GM18526 (cell line): ENCODE results near the gene KLF15.

Source experiments
- POLR2A ChIP-seq: IDR thresholded peaks from 3 replicates; pipeline ENCODE4 v1.6.1; 2011; ENCODE audit not compliant: insufficient read length; ENCODE audit errors: extremely low read depth

KLF15 gene

GRCh38 chr3:126314305-126314789 is 42.9 kb downstream of the KLF15 start:
- no peak for TF ChIP-seq POLR2A

GRCh38 chr3:126313580-126314304 is 43.5 kb downstream of the KLF15 start:
- no peak for TF ChIP-seq POLR2A

GRCh38 chr3:126313166-126313565 is 44.0 kb downstream of the KLF15 start:
- TF ChIP-seq POLR2A: no peak

GRCh38 chr3:126312341-126312740 is 44.9 kb downstream of the KLF15 start:
- TF ChIP-seq POLR2A: no peak

GRCh38 chr3:126311338-126311978 is 45.8 kb downstream of the KLF15 start:
- TF ChIP-seq POLR2A: no peak

GRCh38 chr3:126310816-126311215 is 46.4 kb downstream of the KLF15 start:
- no peak for TF ChIP-seq POLR2A

GRCh38 chr3:126309861-126310655 is 47.1 kb downstream of the KLF15 start:
- no peak for TF ChIP-seq POLR2A

GRCh38 chr3:126309165-126309564 is 48.0 kb downstream of the KLF15 start:
- no peak for TF ChIP-seq POLR2A

GRCh38 chr3:126308394-126309125 is 48.6 kb downstream of the KLF15 start:
- no peak for TF ChIP-seq POLR2A

GRCh38 chr3:126307591-126308393 is 49.4 kb downstream of the KLF15 start:
- no peak for TF ChIP-seq POLR2A

GRCh38 chr3:126306888-126307482 is 50.2 kb downstream of the KLF15 start:
- no peak for TF ChIP-seq POLR2A

- TF ChIP-seq POLR2A: no peak
Measured at GRCh38 chr3:126306397-126306796, 50.8 kb downstream of the KLF15 start.

GRCh38 chr3:126305427-126305826 is 51.8 kb downstream of the KLF15 start:
- no peak for TF ChIP-seq POLR2A

- TF ChIP-seq POLR2A: no peak
Measured at GRCh38 chr3:126304704-126305103, 52.5 kb downstream of the KLF15 start.

- no peak for TF ChIP-seq POLR2A
Measured at GRCh38 chr3:126304291-126304690, 52.9 kb downstream of the KLF15 start.
